CD8-positive, alpha-beta memory T cell (primary cell): Measurements from ENCODE around the gene ESD. TPM values are rescaled to one million over a fixed set of nuclear protein-coding genes. Genes with fewer than 3 reads are reported as not detected.
"Not testable (repeated sequence)": the region's sequence is repeated elsewhere in the genome, so short reads cannot be mapped to it uniquely, and the experiment has no call there.

Experiments
- CTCF ChIA-PET: fragments of 350-600 bp; sonication (Branson Sonifier 250); formaldehyde crosslinking; loops from one replicate; lab custom pipeline; 2021; ENCODE audit warnings: antibody characterized with exemption; lab: Charles Lee
- POLR2A ChIA-PET: fragments of 350-600 bp; sonication (Branson Sonifier 250); formaldehyde crosslinking; loops from one replicate; lab custom pipeline; 2021; ENCODE audit warnings: antibody characterized with exemption; lab: Charles Lee
- DNase-seq, 5 donors: peaks; one replicate each; pipeline versions ENCODE4 v3.0.0 to v3.0.0-alpha.2; 2020 to 2022; ENCODE audit warnings: mixed read lengths in 1 of 5
- H3K27ac ChIP-seq: one replicate; pipeline ENCODE4 v1.7.0; 2013; ENCODE audit warnings: low read depth, mild to moderate bottlenecking, low read length, moderate library complexity
- H3K27me3 ChIP-seq: 2 replicates; pipeline ENCODE4 v1.7.0; 2013; ENCODE audit warnings: low read length, mild to moderate bottlenecking; ENCODE audit not compliant: insufficient read depth, poor library complexity, severe bottlenecking
- H3K36me3 ChIP-seq: 2 replicates; pipeline ENCODE4 v1.7.0; 2013; ENCODE audit warnings: mild to moderate bottlenecking, low read length, moderate library complexity; ENCODE audit not compliant: insufficient read depth
- H3K4me1 ChIP-seq: 2 replicates; pipeline ENCODE4 v1.7.0; 2013; ENCODE audit warnings: mild to moderate bottlenecking, low read length, moderate library complexity; ENCODE audit not compliant: insufficient read depth
- H3K4me3 ChIP-seq: 2 replicates; pipeline ENCODE4 v1.7.0; 2013; ENCODE audit warnings: mild to moderate bottlenecking, low read length
- H3K9me3 ChIP-seq: 2 replicates; pipeline ENCODE4 v1.7.0; 2013; ENCODE audit warnings: mild to moderate bottlenecking, low read length
- H3K27ac Mint-ChIP-seq, 8 donors: one replicate each; pipeline ENCODE4 v1.8.0; 2020 to 2021; ENCODE audit warnings: mixed read lengths in 8 of 8, mild to moderate bottlenecking in 6 of 8, inconsistent platforms in 3 of 8, moderate library complexity in 3 of 8
- H3K27me3 Mint-ChIP-seq, 2 donors: one replicate each; pipeline ENCODE4 v1.8.0; 2020 to 2021; ENCODE audit warnings: mixed read lengths in 2 of 2, mild to moderate bottlenecking in 1 of 2, moderate library complexity in 1 of 2
- H3K36me3 Mint-ChIP-seq, 3 donors: one replicate each; pipeline ENCODE4 v1.8.0; 2020 to 2021; ENCODE audit warnings: mixed read lengths in 3 of 3, inconsistent platforms in 1 of 3, mild to moderate bottlenecking in 1 of 3
- H3K4me1 Mint-ChIP-seq, 3 donors: one replicate each; pipeline ENCODE4 v1.8.0; 2020 to 2021; ENCODE audit warnings: mixed read lengths in 3 of 3, inconsistent platforms in 1 of 3, mild to moderate bottlenecking in 1 of 3
- H3K4me3 Mint-ChIP-seq, 7 donors: one replicate each; pipeline ENCODE4 v1.8.0; 2020 to 2021; ENCODE audit warnings: mixed read lengths in 7 of 7, mild to moderate bottlenecking in 6 of 7, moderate library complexity in 4 of 7, inconsistent platforms in 2 of 7
- H3K9me3 Mint-ChIP-seq, 5 donors: one replicate each; pipeline ENCODE4 v1.8.0; 2020 to 2022; ENCODE audit warnings: mixed read lengths in 5 of 5, mild to moderate bottlenecking in 3 of 5, moderate library complexity in 2 of 5, inconsistent platforms in 1 of 5
- polyA plus RNA-seq: library from polyadenylated mRNA; unstranded; fragments of 300-500 nt; fragmentation: Illumina TruSeq; gene quantifications from one replicate; pipeline ENCODE4 v1.2.3, GENCODE V29; 2021
- total RNA-seq, 2 experiments: library from RNA; stranded (reverse); gene quantifications; one replicate each; pipeline ENCODE4 v1.2.3, GENCODE V29; 2021

ESD gene
- total and polyA plus RNA-seq, 3 experiments from 2014 or later: 91.9 to 109 (median 98.5) TPM

DNA sequence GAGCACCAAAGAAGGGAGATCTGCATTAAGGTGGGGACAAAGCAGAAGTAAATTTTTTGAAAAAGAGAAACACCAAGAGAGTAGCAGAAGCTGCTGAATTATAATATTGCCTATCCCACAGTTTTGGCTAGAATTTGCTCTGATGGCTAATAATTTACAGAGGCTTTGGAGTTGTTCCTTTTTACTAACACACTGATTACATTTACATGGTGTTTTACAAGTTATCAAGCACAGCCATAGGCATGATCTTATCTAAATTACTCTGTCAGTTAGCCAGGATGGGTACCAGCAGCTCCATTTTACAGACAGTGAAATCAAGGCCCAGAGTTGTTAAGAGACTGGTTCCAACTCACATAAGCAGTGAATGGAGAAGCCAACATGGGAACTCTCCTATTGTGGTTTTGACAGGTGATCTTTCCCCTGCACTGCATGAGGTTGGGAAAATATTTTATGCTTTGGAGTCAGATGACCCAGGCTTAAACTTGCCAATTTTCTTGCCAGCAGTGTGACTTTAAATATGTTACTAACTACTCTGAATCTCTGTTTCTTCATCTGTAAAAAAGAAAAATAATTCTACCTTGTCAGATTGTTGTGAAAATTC is 33.5 kb upstream of the ESD start:
- H3K4me1 ChIP-seq: no peaks in the 10 kb centered on the region
- Mint-ChIP-seq H3K36me3 (no peaks in the 10 kb centered on the region), H3K9me3 (no peaks in the 10 kb centered on the region), H3K4me1 (no peaks in the 10 kb centered on the region), H3K27me3 (peaks cover 3 to 23% of the 10 kb centered on the region in 2 donors), H3K27ac (no peak overlapping the region), H3K4me3 (no peak overlapping the region)
- DNase-seq: no peak
- ChIA-PET POLR2A (interaction anchor here (0.5 kb wide), 1 partner anchor 27 kb away, joined by 4 read pairs; no protein-coding TSS in a partner anchor), CTCF (no interaction called here)
- no peak overlapping the region for H3K27ac ChIP-seq
- H3K4me3 ChIP-seq: no peak overlapping the region
- H3K27me3 ChIP-seq: no peaks in the 10 kb centered on the region
- H3K36me3 ChIP-seq: no peaks in the 10 kb centered on the region
- no peaks in the 10 kb centered on the region for H3K9me3 ChIP-seq

DNA sequence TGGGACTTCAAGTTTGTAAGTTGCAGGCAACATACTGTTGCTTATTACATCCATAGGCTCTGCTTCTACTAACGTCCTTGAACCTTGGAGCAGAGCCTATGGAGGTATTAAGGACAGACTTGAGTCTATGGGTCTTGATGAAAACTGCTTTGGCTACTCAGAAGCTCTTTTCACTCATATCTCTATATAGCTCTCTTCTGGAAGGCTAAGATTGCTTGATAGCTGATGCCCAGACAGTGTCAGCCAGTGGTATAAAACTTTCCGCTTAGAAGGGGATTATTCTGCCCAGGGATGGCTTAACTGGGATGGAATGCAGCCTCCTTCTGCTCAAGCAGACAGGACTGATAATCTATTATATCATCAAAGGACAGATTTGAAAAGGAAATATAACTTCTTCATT is 25.6 kb upstream of the ESD start:
- H3K4me3 Mint-ChIP-seq: no peak overlapping the region
- no peaks in the 10 kb centered on the region for H3K9me3 Mint-ChIP-seq
- H3K27ac Mint-ChIP-seq: no peak overlapping the region
- no peaks in the 10 kb centered on the region for H3K9me3 ChIP-seq
- no peak overlapping the region for H3K4me3 ChIP-seq
- no peaks in the 10 kb centered on the region for H3K36me3 Mint-ChIP-seq
- no peaks in the 10 kb centered on the region for H3K36me3 ChIP-seq
- no peaks in the 10 kb centered on the region for H3K27me3 ChIP-seq
- no peak for DNase-seq
- ChIA-PET POLR2A (no interaction called here), CTCF (no interaction called here)
- no peak overlapping the region for H3K27ac ChIP-seq
- H3K27me3 Mint-ChIP-seq: peaks cover 1 to 20% of the 10 kb centered on the region in 2 donors
- H3K4me1 Mint-ChIP-seq: no peaks in the 10 kb centered on the region
- no peaks in the 10 kb centered on the region for H3K4me1 ChIP-seq

DNA sequence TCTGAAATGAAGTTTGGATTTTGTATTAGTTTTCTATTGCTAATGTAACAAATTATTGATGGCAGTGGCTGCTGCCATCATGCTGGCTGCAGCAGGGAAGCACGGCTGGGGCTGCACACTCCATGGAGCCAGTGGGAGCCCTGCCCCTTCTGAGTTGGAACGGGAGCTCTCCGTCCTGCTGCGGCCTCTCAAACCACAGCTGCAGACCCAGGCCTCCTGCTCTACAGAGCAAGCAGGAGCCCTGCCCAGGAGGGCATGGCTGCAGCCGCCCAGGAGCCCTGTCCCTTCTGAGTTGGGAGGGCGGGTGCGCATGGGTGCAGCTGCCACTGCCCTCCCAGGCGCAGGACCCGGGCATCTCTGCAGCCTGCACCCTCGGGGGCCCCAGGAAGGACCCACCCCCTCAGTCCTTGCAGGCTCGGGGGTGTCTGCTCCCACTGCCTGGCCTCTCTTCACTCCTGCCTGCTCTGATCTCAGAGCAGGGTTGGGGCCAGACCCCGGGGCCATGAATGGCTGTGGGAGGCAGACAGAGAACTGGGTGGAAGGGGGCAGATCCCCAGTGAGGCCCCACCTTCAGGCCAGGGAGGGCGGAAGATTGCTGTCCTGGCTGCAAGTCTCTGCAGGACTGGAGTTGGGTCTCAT is 21.0 kb upstream of the ESD start:
- H3K4me3 ChIP-seq: no peak overlapping the region
- DNase-seq: no peak
- Mint-ChIP-seq H3K4me3 (no peak overlapping the region), H3K9me3 (peaks cover 0 to 7% (median 6%) of the 10 kb centered on the region in 5 donors), H3K36me3 (peaks cover 0 to 4% (median under 1%) of the 10 kb centered on the region in 3 donors), H3K4me1 (no peaks in the 10 kb centered on the region), H3K27ac (no peak overlapping the region), H3K27me3 (peaks cover 5 to 21% of the 10 kb centered on the region in 2 donors)
- H3K4me1 ChIP-seq: no peaks in the 10 kb centered on the region
- ChIA-PET POLR2A (no interaction called here), CTCF (interaction anchor here (1.6 kb wide), 1 partner anchor 8 kb away, joined by 3 read pairs; no protein-coding TSS in a partner anchor)
- no peaks in the 10 kb centered on the region for H3K36me3 ChIP-seq
- H3K27ac ChIP-seq: no peak overlapping the region
- H3K9me3 ChIP-seq: no peaks in the 10 kb centered on the region
- no peaks in the 10 kb centered on the region for H3K27me3 ChIP-seq

DNA sequence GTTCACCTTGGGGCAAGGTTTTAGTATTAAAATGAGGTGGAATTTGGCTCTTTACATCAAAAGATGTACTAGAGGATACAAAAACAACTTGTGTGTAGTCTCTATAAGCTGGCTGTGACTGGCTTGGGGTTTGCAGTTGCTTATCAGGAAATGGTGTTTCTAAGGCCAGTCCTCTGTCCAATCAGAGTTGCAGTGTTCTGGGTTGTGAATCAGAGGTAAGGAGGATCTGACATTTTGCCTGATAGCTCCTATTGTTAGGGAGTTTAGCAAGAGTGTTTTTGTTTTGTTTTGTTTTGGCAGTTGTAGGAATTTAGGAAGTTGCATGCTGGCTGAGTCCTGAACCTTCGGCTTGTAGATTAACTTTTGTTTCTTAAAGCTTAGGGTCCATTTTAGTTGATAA is 20.1 kb upstream of the ESD start:
- Histone ChIP-seq H3K36me3 (no peaks in the 10 kb centered on the region), H3K4me3 (no peak overlapping the region), H3K27ac (no peak overlapping the region), H3K27me3 (no peaks in the 10 kb centered on the region), H3K4me1 (no peaks in the 10 kb centered on the region), H3K9me3 (no peaks in the 10 kb centered on the region)
- Mint-ChIP-seq H3K9me3 (peaks cover 4 to 16% (median 14%) of the 10 kb centered on the region in 5 donors), H3K4me1 (no peaks in the 10 kb centered on the region), H3K27ac (no peak overlapping the region), H3K27me3 (peaks cover 4 to 25% of the 10 kb centered on the region in 2 donors), H3K4me3 (no peak overlapping the region), H3K36me3 (peaks cover 0 to 8% (median 1%) of the 10 kb centered on the region in 3 donors)
- no peak for DNase-seq
- POLR2A ChIA-PET: no interaction called here
- CTCF ChIA-PET: interaction anchor here (1.6 kb wide), 1 partner anchor 9 kb away, joined by 3 read pairs; no protein-coding TSS in a partner anchor

DNA sequence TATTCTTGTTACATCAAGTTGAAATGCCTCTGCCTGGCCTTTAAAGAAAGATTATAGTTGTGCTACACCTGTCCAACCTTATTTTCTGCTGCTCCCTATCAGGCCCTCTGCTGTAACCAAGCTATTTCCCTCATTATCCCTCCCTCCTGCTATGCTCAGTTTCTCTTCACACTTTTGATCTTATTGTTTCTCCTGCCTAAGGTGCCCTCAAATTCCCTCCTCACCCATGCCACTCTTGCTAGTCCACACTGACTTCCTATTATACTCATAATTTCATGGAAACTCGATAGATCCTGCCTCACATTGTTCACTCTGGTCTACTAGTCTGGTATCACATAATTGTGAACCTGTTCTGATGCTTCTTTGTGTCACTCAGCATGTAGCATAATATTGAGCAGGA is 19.4 kb upstream of the ESD start:
- Mint-ChIP-seq H3K9me3 (peaks cover 11 to 23% (median 20%) of the 10 kb centered on the region in 5 donors), H3K36me3 (peaks cover 0 to 12% (median 1%) of the 10 kb centered on the region in 3 donors), H3K4me3 (no peak overlapping the region), H3K4me1 (no peaks in the 10 kb centered on the region), H3K27ac (no peak overlapping the region), H3K27me3 (peaks cover 4 to 31% of the 10 kb centered on the region in 2 donors)
- Histone ChIP-seq H3K4me1 (no peaks in the 10 kb centered on the region), H3K4me3 (no peak overlapping the region), H3K36me3 (no peaks in the 10 kb centered on the region), H3K27ac (no peak overlapping the region), H3K27me3 (no peaks in the 10 kb centered on the region), H3K9me3 (no peaks in the 10 kb centered on the region)
- DNase-seq: no peak
- POLR2A ChIA-PET: no interaction called here
- CTCF ChIA-PET: interaction anchor here (1.6 kb wide), 1 partner anchor 10 kb away, joined by 3 read pairs; no protein-coding TSS in a partner anchor

DNA sequence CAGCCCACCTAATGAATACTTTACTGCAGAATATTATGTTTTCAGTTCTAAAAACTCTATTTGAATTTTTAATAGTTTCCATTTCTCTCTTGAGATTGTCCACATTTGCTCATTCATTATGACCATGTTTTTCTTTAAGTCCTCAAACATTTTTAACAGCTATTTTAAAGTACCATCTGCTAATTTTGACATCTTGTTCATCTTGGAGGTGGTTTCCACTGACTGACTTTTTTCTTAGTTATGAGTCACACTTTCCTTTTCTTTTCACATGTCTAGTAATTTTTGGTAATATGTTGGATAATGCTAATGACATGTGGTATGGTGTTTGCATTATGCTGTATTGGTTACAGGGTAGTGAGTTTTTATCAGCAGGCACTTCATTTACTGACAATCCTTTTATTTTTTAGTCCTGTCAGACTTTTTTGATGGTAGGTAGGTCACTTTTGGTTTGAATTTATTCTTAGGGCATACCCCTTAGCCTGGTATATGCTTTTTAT is 15.4 kb upstream of the ESD start:
- H3K9me3 Mint-ChIP-seq: peaks cover 11 to 23% (median 20%) of the 10 kb centered on the region in 5 donors
- no peaks in the 10 kb centered on the region for H3K27me3 ChIP-seq
- H3K27ac Mint-ChIP-seq: no peak overlapping the region

DNA sequence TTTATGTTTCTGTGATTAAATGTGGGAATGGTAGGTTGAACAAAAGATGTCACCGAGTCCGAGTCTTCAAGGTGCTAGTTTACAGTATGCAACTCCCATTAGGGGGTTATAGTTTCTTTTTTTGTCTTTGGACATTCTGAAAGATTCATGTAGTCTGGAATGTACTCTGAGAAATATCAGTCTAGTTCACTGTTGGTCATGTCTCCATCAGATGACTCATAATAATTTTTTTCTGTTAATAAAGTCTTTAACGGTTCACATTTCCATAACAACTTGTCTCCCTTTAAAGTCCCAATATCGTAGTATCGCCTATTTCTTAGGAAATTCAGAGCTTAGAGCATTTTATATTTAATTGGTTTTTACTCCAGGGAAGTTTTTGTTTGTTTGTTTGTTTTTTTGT is 13.5 kb upstream of the ESD start:
- DNase-seq: no peak
- Histone ChIP-seq H3K4me1 (no peaks in the 10 kb centered on the region), H3K9me3 (no peaks in the 10 kb centered on the region), H3K36me3 (no peaks in the 10 kb centered on the region), H3K27ac (no peak overlapping the region), H3K27me3 (no peaks in the 10 kb centered on the region), H3K4me3 (no peak overlapping the region)
- ChIA-PET POLR2A (interaction anchor here (0.9 kb wide), 1 partner anchor 25 kb away, joined by 10 read pairs; no protein-coding TSS in a partner anchor), CTCF (no interaction called here)
- no peak overlapping the region for H3K4me3 Mint-ChIP-seq
- peaks cover 0 to 12% (median 1%) of the 10 kb centered on the region in 3 donors for H3K36me3 Mint-ChIP-seq
- H3K27ac Mint-ChIP-seq: no peak overlapping the region
- no peaks in the 10 kb centered on the region for H3K4me1 Mint-ChIP-seq
- peaks cover 4 to 29% of the 10 kb centered on the region in 2 donors for H3K27me3 Mint-ChIP-seq
- peaks cover 11 to 23% (median 20%) of the 10 kb centered on the region in 5 donors for H3K9me3 Mint-ChIP-seq

More for the DNA sequence above, 15.4 kb upstream of the ESD start:
- DNase-seq: no peak
- H3K27me3 Mint-ChIP-seq: peaks cover 6 to 37% of the 10 kb centered on the region in 2 donors
- H3K36me3 ChIP-seq: no peaks in the 10 kb centered on the region
- no peak overlapping the region for H3K27ac ChIP-seq
- H3K4me1 Mint-ChIP-seq: no peaks in the 10 kb centered on the region
- no peaks in the 10 kb centered on the region for H3K4me1 ChIP-seq
- CTCF ChIA-PET: no interaction called here
- H3K9me3 ChIP-seq: no peaks in the 10 kb centered on the region
- H3K4me3 Mint-ChIP-seq: no peak overlapping the region
- POLR2A ChIA-PET: no interaction called here
- no peak overlapping the region for H3K4me3 ChIP-seq
- H3K36me3 Mint-ChIP-seq: peaks cover 0 to 12% (median 1%) of the 10 kb centered on the region in 3 donors

DNA sequence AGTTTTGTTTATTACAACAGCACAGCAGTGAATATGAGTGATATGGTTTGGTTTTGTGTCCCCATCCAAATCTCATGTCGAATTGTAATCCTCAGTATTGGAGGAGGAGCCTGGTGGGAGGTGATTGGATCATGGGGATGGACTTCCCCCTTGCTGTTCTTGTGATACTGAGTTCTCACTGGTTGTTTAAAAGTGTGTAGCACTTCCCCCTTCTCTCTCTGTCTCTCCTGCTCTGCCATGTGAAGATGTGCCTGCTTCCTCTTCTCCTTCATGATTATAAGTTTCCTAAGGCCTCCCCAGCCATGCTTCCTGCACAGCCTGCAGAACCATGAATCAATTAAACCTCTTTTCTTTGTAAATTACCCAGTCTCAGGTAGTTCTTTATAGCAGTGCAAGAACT is 8.0 kb upstream of the ESD start:
- H3K36me3 Mint-ChIP-seq, H3K9me3 ChIP-seq, H3K27me3 ChIP-seq, H3K4me1 Mint-ChIP-seq, H3K36me3 ChIP-seq, H3K4me3 Mint-ChIP-seq, H3K4me3 ChIP-seq, H3K4me1 ChIP-seq, CTCF ChIA-PET, H3K27me3 Mint-ChIP-seq, H3K27ac ChIP-seq, POLR2A ChIA-PET, H3K27ac Mint-ChIP-seq, DNase-seq, H3K9me3 Mint-ChIP-seq: not testable (repeated sequence)
